Glomerular visceral epithelial cell (primary cell): ENCODE measurements around the gene DMAC2.
"Not testable (repeated sequence)": the region's sequence is repeated elsewhere in the genome, so short reads cannot be mapped to it uniquely, and the experiment has no call there.

Source experiments
- DNase-seq: peaks from one replicate; pipeline ENCODE4 v3.0.0-alpha.2; 2016; ENCODE audit errors: extremely low spot score

DMAC2 gene

DNA sequence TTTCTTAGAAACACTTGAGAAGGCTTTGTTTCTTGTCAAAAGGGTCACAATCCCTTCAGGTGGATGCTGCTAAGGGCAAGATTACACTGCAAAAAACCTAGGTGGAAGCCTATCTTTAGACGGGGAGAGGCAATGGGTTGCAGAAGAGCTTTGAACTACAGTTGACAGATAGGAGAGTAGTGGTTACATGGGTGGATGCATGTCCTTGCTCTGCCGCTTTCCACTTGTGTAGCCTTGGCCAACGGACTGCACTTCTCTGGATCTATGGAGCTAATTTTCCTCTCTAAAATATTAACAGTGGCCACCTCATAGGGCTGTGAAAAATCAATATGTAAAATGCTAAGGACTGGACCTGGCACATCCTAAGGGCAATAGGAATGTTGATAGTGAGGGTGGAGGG, 41.1 kb downstream of the DMAC2 start:
- no peak for DNase-seq

DNA sequence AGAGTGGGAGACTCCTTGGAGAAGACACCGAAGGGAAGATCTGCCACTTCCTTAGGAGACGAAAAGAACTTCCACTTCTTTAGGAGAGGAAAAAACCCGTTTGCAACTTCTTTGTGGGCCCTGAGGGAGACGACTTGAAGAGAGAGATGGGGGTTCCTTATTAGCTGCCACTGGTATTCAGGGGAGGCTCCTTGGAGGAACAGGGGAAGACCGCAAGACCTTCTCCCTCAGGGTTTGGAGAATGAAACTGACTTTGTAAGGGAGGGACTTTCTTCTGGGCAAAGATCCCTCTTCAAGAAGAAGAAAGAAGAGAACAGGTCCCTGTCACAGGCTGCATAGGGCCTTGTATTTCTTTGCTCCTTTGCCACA, 41.7 kb downstream of the DMAC2 start:
- no peak for DNase-seq

DNA sequence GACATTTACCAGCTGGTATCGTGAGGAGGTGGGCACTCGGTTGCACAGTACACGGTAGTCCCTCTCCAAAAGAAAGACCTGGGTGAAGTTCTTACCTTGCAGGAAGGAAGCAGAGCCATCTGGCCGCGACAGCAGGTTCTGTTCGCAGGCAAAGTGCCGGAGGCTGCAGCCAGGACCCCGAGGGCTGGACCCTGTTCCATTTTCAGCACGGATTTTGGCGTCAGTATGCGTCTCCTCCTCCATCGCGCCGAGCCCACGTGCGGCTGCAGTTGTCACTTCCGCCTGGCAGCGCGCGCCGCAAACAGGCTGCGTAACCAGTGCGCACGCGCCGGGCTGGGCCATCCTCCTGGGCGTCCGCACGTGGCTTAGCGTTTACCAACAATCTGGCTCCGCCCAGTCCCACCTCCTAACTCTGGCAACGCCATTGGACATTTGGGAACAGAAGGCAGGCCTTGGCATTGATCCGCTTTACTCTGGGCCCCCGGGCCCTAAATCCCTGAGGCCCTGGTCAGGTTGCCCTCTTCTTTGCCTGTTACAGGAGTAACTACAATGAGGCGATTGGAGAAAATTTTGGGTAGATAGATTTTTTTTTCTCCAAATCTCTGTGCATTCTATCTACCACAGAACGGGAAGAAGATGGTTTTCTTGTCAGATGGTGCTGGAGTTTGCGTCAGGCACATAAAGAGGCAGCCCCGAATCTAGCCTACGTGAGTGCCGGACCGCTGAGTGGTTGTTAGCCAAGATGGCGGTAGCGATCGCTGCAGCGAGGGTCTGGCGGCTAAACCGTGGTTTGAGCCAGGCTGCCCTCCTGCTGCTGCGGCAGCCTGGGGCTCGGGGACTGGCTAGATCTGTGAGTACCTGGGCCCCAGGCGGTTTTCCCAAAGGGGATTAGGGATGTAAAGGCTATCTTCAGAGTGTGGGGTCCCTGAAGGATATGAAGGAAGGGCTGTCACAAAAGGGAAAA, 42.3 kb downstream of the DMAC2 start, which contains the start of the genes BCKDHA and EXOSC5:
Gene BCKDHA (plus strand): TSS at position 733 of the 964 bp plus-strand sequence. CDS start 10 bp downstream, at position 743.
Gene EXOSC5 (minus strand): TSS at position 274 of the 964 bp plus-strand sequence. CDS start 31 bp downstream, at position 243.
- peak; percentile 100 for DNase-seq

DNA sequence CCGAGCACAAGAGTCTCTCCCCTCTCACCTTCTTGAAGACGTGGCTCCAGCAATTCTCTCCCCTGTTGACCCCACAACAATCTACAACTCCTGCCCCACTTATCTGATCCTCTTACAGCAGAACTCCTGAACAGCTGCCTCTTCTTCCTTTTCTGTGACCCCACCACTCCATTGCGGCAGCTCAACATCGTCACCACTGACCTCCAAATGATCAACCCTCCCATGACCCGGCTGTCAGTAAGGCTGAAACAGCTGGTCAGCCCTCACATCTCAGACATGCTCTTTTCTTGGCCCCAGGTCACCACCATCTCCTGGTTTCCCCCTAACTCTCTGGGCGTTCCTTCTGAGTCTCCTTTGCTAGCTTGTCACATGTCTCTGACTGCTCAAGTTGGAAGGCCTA, 44.4 kb downstream of the DMAC2 start:
- no peak for DNase-seq

DNA sequence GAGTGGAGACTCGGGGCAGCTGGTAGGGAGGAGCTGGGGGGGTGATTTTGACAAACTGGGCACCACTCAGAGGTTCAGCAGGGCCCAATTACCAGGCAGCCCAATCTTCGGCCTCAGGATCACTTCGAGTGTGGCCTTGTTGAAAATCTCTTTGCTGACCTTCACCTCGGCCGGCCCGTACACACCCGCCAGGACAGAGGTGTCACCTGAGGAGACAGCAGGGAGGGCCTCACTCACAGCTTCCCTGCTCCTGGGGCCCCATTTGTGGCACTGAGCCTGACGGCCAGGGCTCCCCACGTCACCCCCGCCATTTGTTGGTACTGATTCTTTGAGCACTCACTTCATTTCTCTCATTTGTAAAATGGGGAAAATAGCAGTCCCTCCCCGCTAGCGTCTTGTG, 46.9 kb downstream of the DMAC2 start:
- no peak for DNase-seq

DNA sequence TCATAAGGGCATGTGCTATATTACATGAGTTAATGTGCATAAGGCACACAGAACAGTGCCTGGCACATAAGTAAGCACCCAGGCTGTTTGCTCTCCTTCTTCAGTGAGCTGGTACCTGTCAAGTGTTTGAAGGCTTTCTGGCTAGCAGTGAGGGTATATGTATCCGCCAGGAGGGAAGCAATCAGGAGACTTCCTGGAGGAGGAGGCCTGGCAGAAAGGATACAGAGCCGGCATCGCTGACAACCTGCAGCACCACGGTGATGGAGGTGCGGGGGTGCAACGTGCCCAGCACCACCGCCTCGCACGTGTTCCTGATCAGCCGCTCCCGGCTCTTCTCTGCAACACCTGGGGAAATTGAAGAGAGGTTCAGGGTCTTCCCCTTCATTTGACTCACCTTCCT, 48.1 kb downstream of the DMAC2 start:
- DNase-seq = no peak

DNA sequence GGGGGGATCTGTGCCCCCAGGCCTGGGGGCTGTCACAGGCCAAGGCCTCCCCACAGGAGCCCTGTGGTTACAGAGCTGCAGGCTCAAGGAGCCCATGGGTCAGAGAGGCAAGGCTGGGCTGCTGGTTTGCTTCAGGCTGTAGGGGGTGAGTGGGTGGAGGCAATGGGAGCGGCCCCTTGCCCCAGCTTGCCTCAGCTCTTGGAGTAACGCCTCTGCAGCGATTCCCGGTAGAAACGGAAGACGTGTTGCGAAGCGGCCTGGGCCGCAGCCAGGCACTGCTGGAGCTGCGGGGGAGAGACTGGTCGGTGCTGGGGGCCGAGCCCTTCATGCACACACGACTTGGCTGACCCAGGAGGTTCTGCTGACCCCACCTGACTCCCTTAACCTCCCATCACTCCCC, 53.3 kb downstream of the DMAC2 start:
- DNase-seq = no peak

DNA sequence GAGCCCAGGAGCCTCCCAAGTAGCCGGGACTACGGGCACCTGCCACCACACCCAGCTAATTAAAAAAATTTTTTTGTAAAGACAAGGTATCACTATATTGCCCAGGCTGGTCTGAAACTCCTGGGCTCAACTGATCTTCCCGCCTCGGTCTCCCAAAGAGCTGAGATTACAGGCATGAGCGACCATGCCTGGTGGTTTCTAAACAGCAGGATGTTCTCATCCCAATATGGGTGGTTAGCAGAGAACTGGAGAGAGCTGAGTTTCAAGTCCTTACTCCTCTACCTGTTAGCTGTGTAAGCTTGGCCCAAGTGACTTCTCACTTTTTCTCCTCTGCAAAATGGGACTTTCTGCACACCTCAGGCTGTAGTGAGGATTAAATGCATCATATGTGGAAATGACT, 55.4 kb downstream of the DMAC2 start:
- DNase-seq = peak; percentile 52

DNA sequence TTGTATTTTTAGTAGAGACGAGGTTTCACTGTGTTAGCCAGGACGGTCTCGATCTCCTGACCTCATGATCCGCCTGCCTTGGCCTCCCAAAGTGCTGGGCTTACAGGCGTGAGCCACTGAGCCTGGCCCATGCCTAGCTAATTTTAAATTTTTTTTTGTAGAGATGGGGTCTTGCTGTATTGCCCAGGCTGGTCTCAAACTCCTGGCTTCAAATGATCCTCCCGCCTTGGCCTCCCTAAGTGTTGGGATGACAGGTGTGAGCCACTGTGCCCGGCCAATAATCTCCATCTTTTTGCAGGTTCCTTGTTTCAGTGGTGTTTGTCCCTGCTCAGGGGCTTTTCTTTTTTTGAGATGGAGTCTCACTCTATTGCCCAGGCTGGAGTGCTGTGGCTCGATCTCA, 58.2 kb downstream of the DMAC2 start:
- not testable (repeated sequence) for DNase-seq
